GM12878 (cell line): ENCODE results near the gene ELMO2.

Experiments used
- ATF3 ChIP-seq: IDR thresholded peaks from 2 replicates; pipeline ENCODE4 v1.6.1; 2011; ENCODE audit warnings: low read depth, mild to moderate bottlenecking, low read length, moderate library complexity, borderline replicate concordance; ENCODE audit errors: extremely low read depth
- BACH1 ChIP-seq: fragments of 450-650 bp; IDR thresholded peaks from 2 replicates; pipeline ENCODE4 v1.6.1; 2017; ENCODE audit warnings: mild to moderate bottlenecking, borderline replicate concordance
- CTCF ChIP-seq, 3 experiments: IDR thresholded peaks in 2 of 3; conservative IDR thresholded peaks in 1 of 3; 2 replicates each; pipeline ENCODE4 v1.5.1; 2011; ENCODE audit warnings: low read depth in 3 of 3, low read length in 3 of 3, mild to moderate bottlenecking in 3 of 3, control low read depth in 2 of 3, moderate library complexity in 2 of 3, inconsistent platforms in 1 of 3, mixed read lengths in 1 of 3; ENCODE audit not compliant: control insufficient read depth in 2 of 3, insufficient read depth in 1 of 3; ENCODE audit errors: extremely low read depth in 1 of 3
- EZH2 ChIP-seq: IDR thresholded peaks from 2 replicates; pipeline ENCODE4 v1.6.1; 2012; ENCODE audit warnings: low read depth, mild to moderate bottlenecking, control low read depth, inconsistent platforms, low read length, borderline replicate concordance; ENCODE audit not compliant: control insufficient read depth
- GABPA ChIP-seq: IDR thresholded peaks from 2 replicates; pipeline ENCODE4 v1.6.1; 2014; ENCODE audit warnings: antibody characterized with exemption, low read depth, mild to moderate bottlenecking, inconsistent platforms
- POLR2AphosphoS2 ChIP-seq: IDR thresholded peaks from 2 replicates; pipeline ENCODE4 v1.6.1; 2011; ENCODE audit warnings: low read depth, mild to moderate bottlenecking, low read length, improper control_type of control experiment, moderate library complexity
- RAD51 ChIP-seq: fragments of 450-650 bp; IDR thresholded peaks from 2 replicates; pipeline ENCODE4 v1.6.1; 2016; ENCODE audit warnings: moderate library complexity, mild to moderate bottlenecking, inconsistent platforms
- REST ChIP-seq: IDR thresholded peaks from 2 replicates; pipeline ENCODE4 v1.6.1; 2012; ENCODE audit warnings: mild to moderate bottlenecking, low read depth, low read length
- SKIL ChIP-seq: fragments of 450-650 bp; IDR thresholded peaks from 2 replicates; pipeline ENCODE4 v1.6.1; 2017; ENCODE audit warnings: mild to moderate bottlenecking, low read depth, inconsistent platforms; ENCODE audit not compliant: poor library complexity, severe bottlenecking
- SUZ12 ChIP-seq: fragments of 200-600 bp; sonication (generic); IDR thresholded peaks from one replicate; pipeline ENCODE4 v1.6.1; 2018; ENCODE audit warnings: antibody characterized with exemption, mild to moderate bottlenecking; ENCODE audit not compliant: unreplicated experiment
- TCF12 ChIP-seq: IDR thresholded peaks from 2 replicates; pipeline ENCODE4 v1.6.1; 2011; ENCODE audit warnings: low read depth, mild to moderate bottlenecking, low read length
- ZNF592 ChIP-seq: fragments of 450-650 bp; IDR thresholded peaks from 2 replicates; pipeline ENCODE4 v1.6.1; 2017; ENCODE audit warnings: mild to moderate bottlenecking, moderate library complexity

GRCh38 chr20:46434597-46434996 is 28.2 kb upstream of the ELMO2 start:
- TF ChIP-seq TCF12 = no peak
- TF ChIP-seq CTCF (IDR thresholded peaks at IDR 0.05 in 2 of 3, conservative IDR thresholded peaks at IDR 0.05 in 1 of 3; ENCODE audit: control insufficient read depth in 2 of 3, extremely low read depth in 1 of 3, insufficient read depth in 1 of 3, low read depth in 3 of 3, low read length in 3 of 3) = no peak
- TF ChIP-seq EZH2 = no peak
- no peak for TF ChIP-seq REST
- no peak for TF ChIP-seq ZNF592
- TF ChIP-seq RAD51 = no peak
- no peak for TF ChIP-seq BACH1
- no peak for TF ChIP-seq SKIL
- TF ChIP-seq GABPA = no peak
- TF ChIP-seq POLR2AphosphoS2 = no peak
- TF ChIP-seq ATF3 = no peak
- TF ChIP-seq SUZ12 = no peak
